Breast epithelium (tissue), 3 donors: ENCODE data around the gene RNF123.

Source experiments
- CTCF ChIP-seq, 3 donors: fragments of 450-650 bp; IDR thresholded peaks; one replicate each; pipeline ENCODE4 v1.5.1; 2016 to 2017; ENCODE audit warnings: antibody characterized with exemption in 3 of 3, mild to moderate bottlenecking in 3 of 3, moderate library complexity in 3 of 3
- POLR2A ChIP-seq: fragments of 450-650 bp; IDR thresholded peaks from one replicate; pipeline ENCODE4 v1.6.1; 2016; ENCODE audit warnings: antibody characterized with exemption, mild to moderate bottlenecking, moderate library complexity

GRCh38 chr3:49720855-49721595 lies 31.7 kb downstream of the RNF123 start:
- TF ChIP-seq CTCF (IDR thresholded peaks at IDR 0.05) (no peak), POLR2A (no peak)
